GM10266 (cell line): ENCODE measurements around the gene ANKRD60.

Source experiments
- DNase-seq: peaks from one replicate; pipeline ENCODE4 v3.0.0; 2012; ENCODE audit errors: extremely low spot score
- TF ChIP-seq, protein P1 (sequence below): IDR thresholded peaks from 2 replicates; pipeline ENCODE4 v1.5.1; 2012; ENCODE audit warnings: mild to moderate bottlenecking, low read depth; ENCODE audit not compliant: control insufficient read depth, insufficient read depth; ENCODE audit errors: missing control alignments

ANKRD60 gene

GRCh38 chr20:58268421-58268821 is 40.0 kb upstream of the ANKRD60 start:
- TF ChIP-seq, protein P1, sequence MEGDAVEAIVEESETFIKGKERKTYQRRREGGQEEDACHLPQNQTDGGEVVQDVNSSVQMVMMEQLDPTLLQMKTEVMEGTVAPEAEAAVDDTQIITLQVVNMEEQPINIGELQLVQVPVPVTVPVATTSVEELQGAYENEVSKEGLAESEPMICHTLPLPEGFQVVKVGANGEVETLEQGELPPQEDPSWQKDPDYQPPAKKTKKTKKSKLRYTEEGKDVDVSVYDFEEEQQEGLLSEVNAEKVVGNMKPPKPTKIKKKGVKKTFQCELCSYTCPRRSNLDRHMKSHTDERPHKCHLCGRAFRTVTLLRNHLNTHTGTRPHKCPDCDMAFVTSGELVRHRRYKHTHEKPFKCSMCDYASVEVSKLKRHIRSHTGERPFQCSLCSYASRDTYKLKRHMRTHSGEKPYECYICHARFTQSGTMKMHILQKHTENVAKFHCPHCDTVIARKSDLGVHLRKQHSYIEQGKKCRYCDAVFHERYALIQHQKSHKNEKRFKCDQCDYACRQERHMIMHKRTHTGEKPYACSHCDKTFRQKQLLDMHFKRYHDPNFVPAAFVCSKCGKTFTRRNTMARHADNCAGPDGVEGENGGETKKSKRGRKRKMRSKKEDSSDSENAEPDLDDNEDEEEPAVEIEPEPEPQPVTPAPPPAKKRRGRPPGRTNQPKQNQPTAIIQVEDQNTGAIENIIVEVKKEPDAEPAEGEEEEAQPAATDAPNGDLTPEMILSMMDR: no peak
- DNase-seq: no peak

DNA sequence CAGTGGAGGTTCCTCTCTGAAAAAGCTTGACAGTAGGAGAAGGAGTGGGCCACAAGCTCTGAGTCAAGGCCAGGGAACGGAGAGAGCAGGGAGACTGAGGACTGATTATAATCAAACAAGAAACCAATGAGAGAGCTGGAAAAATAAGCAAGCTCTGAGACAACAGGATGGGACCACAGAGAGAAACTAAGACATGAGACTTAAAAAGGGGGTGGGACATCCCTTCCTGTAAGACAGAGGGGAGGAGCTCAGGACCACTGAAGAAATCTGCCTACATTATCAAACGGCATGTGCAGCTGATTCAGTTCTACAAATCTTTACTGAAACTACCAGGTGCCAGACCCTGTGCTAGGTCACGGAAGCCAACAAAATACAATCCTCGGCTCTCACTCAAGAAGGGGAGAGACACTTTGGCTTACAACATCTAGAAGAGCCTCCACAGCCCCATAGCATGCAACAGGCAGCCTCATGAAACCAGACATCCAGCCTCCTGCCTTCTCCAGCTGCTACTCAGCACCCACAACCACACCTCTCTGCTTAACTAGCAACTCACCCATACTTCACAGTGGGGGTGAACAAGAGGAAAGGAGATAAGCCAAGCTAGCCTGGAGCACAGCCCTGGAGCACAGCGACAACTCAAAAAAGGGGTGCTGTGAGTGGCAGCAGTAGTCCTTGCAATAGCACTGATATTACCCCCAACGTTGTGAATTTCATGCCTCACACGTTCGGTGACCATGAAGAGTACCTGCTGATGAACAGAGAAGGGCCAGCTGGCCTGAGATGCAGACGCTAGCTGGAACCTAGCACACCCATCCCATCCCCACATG is 39.1 kb upstream of the ANKRD60 start:
- TF ChIP-seq, protein P1: no peak

GRCh38 chr20:58264271-58264670 is 35.8 kb upstream of the ANKRD60 start:
- TF ChIP-seq, protein P1: no peak
- DNase-seq: no peak

More for the DNA sequence above, 39.1 kb upstream of the ANKRD60 start:
- DNase-seq: no peak

- no peak for DNase-seq
- TF ChIP-seq, protein P1: no peak
Observed at GRCh38 chr20:58261660-58262059, 33.2 kb upstream of the ANKRD60 start.

- no peak for DNase-seq
- TF ChIP-seq, protein P1: no peak
Observed at GRCh38 chr20:58260006-58260405, 31.6 kb upstream of the ANKRD60 start.

- TF ChIP-seq, protein P1: no peak
- DNase-seq: no peak
Observed at GRCh38 chr20:58256842-58257241, 28.4 kb upstream of the ANKRD60 start.

DNA sequence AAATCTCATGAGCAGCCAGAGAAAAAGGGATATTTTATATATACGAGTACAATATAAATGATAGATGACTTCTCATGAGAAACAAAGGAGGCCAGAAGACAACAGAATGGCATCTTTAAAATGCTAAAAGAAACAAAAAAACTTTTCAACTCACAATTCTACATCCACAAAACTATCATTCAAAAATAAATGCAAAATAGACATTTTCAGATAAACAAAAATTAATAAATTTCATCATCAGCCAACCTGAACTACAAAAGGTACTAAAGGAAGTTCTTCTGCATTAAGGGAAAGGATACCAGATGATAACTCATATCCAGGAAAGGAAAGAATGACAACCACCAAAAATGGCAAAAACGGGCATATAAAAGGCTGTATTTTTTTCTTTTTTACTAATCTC is 27.9 kb upstream of the ANKRD60 start:
- no peak for DNase-seq
- TF ChIP-seq, protein P1: no peak
